ENCODE measurements around the gene PKP1. TPM values are rescaled to one million over a fixed set of nuclear protein-coding genes. Genes with fewer than 3 reads are reported as not detected.
A peak's percentile ranks its signal among the peaks of the same experiment; 100 is the strongest.

Gene PKP1
- polyA plus RNA-seq, 1 donor (not counting 4 experiments of a cell fraction or from before 2014, with no cell fraction given) = 169 TPM

GRCh38 chr1:201265756-201266155 lies 17.6 kb upstream of the PKP1 start:
- Histone ChIP-seq H3K9ac (ENCODE audit: control insufficient read depth, extremely low read depth, insufficient read depth, low read length) (no peak overlapping the region), H3K4me3 (ENCODE audit: control insufficient read depth in 2 of 3, extremely low read depth in 1 of 3, insufficient read depth in 2 of 3, low read depth in 1 of 3, low read length in 3 of 3) (no peak overlapping the region), H3K27ac (ENCODE audit: control insufficient read depth, insufficient read depth, low read length) (peak overlapping the region; percentile 80), H3K4me2 (ENCODE audit: control insufficient read depth, extremely low read depth, insufficient read depth, low read depth, low read length) (peak overlapping the region; percentile 18), H4K20me1 (ENCODE audit: control insufficient read depth, extremely low read depth, insufficient read depth, low read length) (no peaks in the 10 kb centered on the region), H3K9me1 (ENCODE audit: control insufficient read depth, extremely low read depth, insufficient read depth, low read length) (no peaks in the 10 kb centered on the region), H3K4me1 (ENCODE audit: control insufficient read depth, extremely low read depth, insufficient read depth, low read length) (peaks cover 61% of the 10 kb centered on the region), H2AFZ (ENCODE audit: control insufficient read depth, low read length) (no peak overlapping the region), H3K36me3 (ENCODE audit: control insufficient read depth in 2 of 2, extremely low read depth in 1 of 2, insufficient read depth in 2 of 2, low read length in 2 of 2) (no peaks in the 10 kb centered on the region), H3K9me3 (ENCODE audit: control insufficient read depth, low read depth, low read length) (no peaks in the 10 kb centered on the region), H3K27me3 (ENCODE audit: control insufficient read depth, extremely low read depth, insufficient read depth, low read length) (no peaks in the 10 kb centered on the region), H3K79me2 (ENCODE audit: control insufficient read depth, insufficient read depth, low read length) (no peaks in the 10 kb centered on the region)
- no peak for TF ChIP-seq EZH2 (IDR thresholded peaks at IDR 0.05; ENCODE audit: low read length)
- no peak for TF ChIP-seq CTCF (optimal IDR thresholded peaks at IDR 0.05 in 1 of 3, IDR thresholded peaks at IDR 0.05 in 1 of 3, conservative IDR thresholded peaks at IDR 0.05 in 1 of 3; ENCODE audit: extremely low read depth in 1 of 3, insufficient read depth in 2 of 3, low read length in 3 of 3)
- FAIRE-seq = peak; percentile 97
- dilution Hi-C loops (cut with MboI; ENCODE audit: extremely low pct_ligation_motif_present, low sequenced_read_pairs) = no loop called here
- no peak for DNase-seq (ENCODE audit: low read depth, low spot score)

GRCh38 chr1:201266276-201266675 lies 17.0 kb upstream of the PKP1 start:
- FAIRE-seq (no peak), DNase-seq (ENCODE audit: low read depth, low spot score) (no peak)
- Histone ChIP-seq H3K9me1 (ENCODE audit: control insufficient read depth, extremely low read depth, insufficient read depth, low read length) (no peaks in the 10 kb centered on the region), H3K27ac (ENCODE audit: control insufficient read depth, insufficient read depth, low read length) (peak overlapping the region; percentile 80), H2AFZ (ENCODE audit: control insufficient read depth, low read length) (no peak overlapping the region), H3K4me1 (ENCODE audit: control insufficient read depth, extremely low read depth, insufficient read depth, low read length) (peaks cover 56% of the 10 kb centered on the region), H3K9me3 (ENCODE audit: control insufficient read depth, low read depth, low read length) (no peaks in the 10 kb centered on the region), H3K79me2 (ENCODE audit: control insufficient read depth, insufficient read depth, low read length) (no peaks in the 10 kb centered on the region), H3K27me3 (ENCODE audit: control insufficient read depth, extremely low read depth, insufficient read depth, low read length) (no peaks in the 10 kb centered on the region), H4K20me1 (ENCODE audit: control insufficient read depth, extremely low read depth, insufficient read depth, low read length) (no peaks in the 10 kb centered on the region), H3K4me3 (ENCODE audit: control insufficient read depth in 2 of 3, extremely low read depth in 1 of 3, insufficient read depth in 2 of 3, low read depth in 1 of 3, low read length in 3 of 3) (peak overlapping the region in 1 of 3 experiments; percentile 39), H3K36me3 (ENCODE audit: control insufficient read depth in 2 of 2, extremely low read depth in 1 of 2, insufficient read depth in 2 of 2, low read length in 2 of 2) (no peaks in the 10 kb centered on the region), H3K4me2 (ENCODE audit: control insufficient read depth, extremely low read depth, insufficient read depth, low read depth, low read length) (peak overlapping the region; percentile 55), H3K9ac (ENCODE audit: control insufficient read depth, extremely low read depth, insufficient read depth, low read length) (peak overlapping the region; percentile 57)
- TF ChIP-seq CTCF (optimal IDR thresholded peaks at IDR 0.05 in 1 of 3, IDR thresholded peaks at IDR 0.05 in 1 of 3, conservative IDR thresholded peaks at IDR 0.05 in 1 of 3; ENCODE audit: extremely low read depth in 1 of 3, insufficient read depth in 2 of 3, low read length in 3 of 3) = no peak
- dilution Hi-C loops (cut with MboI; ENCODE audit: extremely low pct_ligation_motif_present, low sequenced_read_pairs) = no loop called here
